Activated CD8-positive, alpha-beta T cell treated with anti-CD3 and anti-CD28 coated beads for 36 hours (primary cell): ENCODE measurements around the gene FGF3. TPM values are rescaled to one million over a fixed set of nuclear protein-coding genes. Genes with fewer than 3 reads are reported as not detected.

ENCODE experiments used
- ATAC-seq: fragments of 200-7000 bp; cut with Tn5 transposase; one replicate; pipeline ENCODE4 v1.10.0; 2021; ENCODE audit warnings: mild to moderate bottlenecking, moderate library complexity
- CTCF ChIA-PET: fragments of 350-600 bp; sonication (Branson Sonifier 250); formaldehyde crosslinking; loops from one replicate; lab custom pipeline; 2021; ENCODE audit warnings: antibody characterized with exemption; lab: Charles Lee
- POLR2A ChIA-PET: fragments of 350-600 bp; sonication (Branson Sonifier 250); formaldehyde crosslinking; loops from one replicate; lab custom pipeline; 2021; ENCODE audit warnings: antibody characterized with exemption; lab: Charles Lee
- DNase-seq: peaks from one replicate; pipeline ENCODE4 v3.0.0-alpha.2; 2020
- H3K27ac Mint-ChIP-seq: one replicate; pipeline ENCODE4 v1.8.0; 2021; ENCODE audit warnings: mild to moderate bottlenecking, mixed read lengths
- H3K27me3 Mint-ChIP-seq: one replicate; pipeline ENCODE4 v1.8.0; 2021; ENCODE audit warnings: mixed read lengths
- H3K36me3 Mint-ChIP-seq: one replicate; pipeline ENCODE4 v1.8.0; 2021; ENCODE audit warnings: low read depth, mixed read lengths
- H3K4me1 Mint-ChIP-seq: one replicate; pipeline ENCODE4 v1.8.0; 2021; ENCODE audit warnings: low read depth, mixed read lengths
- H3K4me3 Mint-ChIP-seq: one replicate; pipeline ENCODE4 v1.8.0; 2021; ENCODE audit warnings: mild to moderate bottlenecking, moderate library complexity, mixed read lengths
- H3K9me3 Mint-ChIP-seq: one replicate; pipeline ENCODE4 v1.8.0; 2021; ENCODE audit warnings: mixed read lengths
- intact Hi-C: fragments of 100-400 bp; cut with micrococcal nuclease; formaldehyde crosslinking; loops from one replicate; pipeline ENCODE4 v1.10.0; 2022
- total RNA-seq, 2 experiments: library from RNA; stranded (reverse); gene quantifications; one replicate each; pipeline ENCODE4 v1.2.3, GENCODE V29; 2021
- TF ChIP-seq, protein P1 (sequence below): fragments of 200-600 bp; IDR thresholded peaks from one replicate; pipeline ENCODE4 v1.8.0; 2022; ENCODE audit warnings: antibody characterized with exemption, mild to moderate bottlenecking

Gene FGF3
- total RNA-seq, 2 experiments from 2014 or later = not detected

DNA sequence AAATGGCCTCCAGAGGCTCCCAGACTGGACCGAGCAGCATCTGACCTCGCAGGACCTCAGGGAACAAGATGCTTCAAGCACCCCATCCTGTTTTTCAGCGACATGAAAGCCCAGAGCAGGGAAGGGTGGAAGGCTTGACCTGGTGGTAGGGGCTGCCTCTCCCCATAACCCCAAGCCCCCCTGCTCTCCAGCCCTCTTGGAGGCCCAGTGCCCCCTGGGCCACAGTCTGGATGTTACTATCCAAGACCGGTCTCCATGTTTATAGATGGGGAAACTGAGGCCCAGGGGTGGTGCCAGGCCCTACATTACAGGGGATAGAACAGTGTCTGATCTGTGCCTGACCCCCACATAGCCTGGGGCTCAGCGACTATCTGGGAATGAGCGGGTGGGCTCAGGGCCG is 7.0 kb downstream of the FGF3 start:
- DNase-seq (no peak), ATAC-seq (no peak)
- TF ChIP-seq, protein P1, sequence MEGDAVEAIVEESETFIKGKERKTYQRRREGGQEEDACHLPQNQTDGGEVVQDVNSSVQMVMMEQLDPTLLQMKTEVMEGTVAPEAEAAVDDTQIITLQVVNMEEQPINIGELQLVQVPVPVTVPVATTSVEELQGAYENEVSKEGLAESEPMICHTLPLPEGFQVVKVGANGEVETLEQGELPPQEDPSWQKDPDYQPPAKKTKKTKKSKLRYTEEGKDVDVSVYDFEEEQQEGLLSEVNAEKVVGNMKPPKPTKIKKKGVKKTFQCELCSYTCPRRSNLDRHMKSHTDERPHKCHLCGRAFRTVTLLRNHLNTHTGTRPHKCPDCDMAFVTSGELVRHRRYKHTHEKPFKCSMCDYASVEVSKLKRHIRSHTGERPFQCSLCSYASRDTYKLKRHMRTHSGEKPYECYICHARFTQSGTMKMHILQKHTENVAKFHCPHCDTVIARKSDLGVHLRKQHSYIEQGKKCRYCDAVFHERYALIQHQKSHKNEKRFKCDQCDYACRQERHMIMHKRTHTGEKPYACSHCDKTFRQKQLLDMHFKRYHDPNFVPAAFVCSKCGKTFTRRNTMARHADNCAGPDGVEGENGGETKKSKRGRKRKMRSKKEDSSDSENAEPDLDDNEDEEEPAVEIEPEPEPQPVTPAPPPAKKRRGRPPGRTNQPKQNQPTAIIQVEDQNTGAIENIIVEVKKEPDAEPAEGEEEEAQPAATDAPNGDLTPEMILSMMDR = no peak
- H3K27me3 Mint-ChIP-seq = peaks cover 25% of the 10 kb centered on the region
- CTCF ChIA-PET = no interaction called here
- H3K36me3 Mint-ChIP-seq = no peaks in the 10 kb centered on the region
- intact Hi-C loops = loop anchor here (10.0 kb wide), 1 partner anchor 107 kb away; the partner anchor contains the start of gene FGF19
- H3K27ac Mint-ChIP-seq = no peak overlapping the region
- POLR2A ChIA-PET = no interaction called here
- no peak overlapping the region for H3K4me3 Mint-ChIP-seq
- no peaks in the 10 kb centered on the region for H3K9me3 Mint-ChIP-seq
- no peaks in the 10 kb centered on the region for H3K4me1 Mint-ChIP-seq

DNA sequence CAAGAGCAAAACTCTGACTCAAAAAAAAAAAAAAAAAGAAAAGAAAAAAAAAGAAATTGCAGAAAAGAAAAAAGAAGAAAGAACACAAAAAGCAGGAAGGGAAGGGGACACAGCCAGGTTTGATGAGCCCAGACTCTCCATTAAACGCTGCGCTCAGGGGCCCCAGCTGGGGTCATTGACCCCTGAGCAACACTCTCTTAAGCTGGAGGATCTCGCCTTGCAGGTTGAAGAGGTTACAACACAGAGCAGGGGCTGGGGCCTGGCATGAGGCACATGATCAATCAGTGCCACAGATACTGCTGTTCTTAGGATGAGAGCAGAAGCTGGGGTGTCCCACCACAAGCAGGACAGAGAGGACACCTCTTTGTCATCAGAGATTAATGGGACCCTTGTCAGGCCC is 7.8 kb downstream of the FGF3 start:
- Mint-ChIP-seq H3K9me3 (no peaks in the 10 kb centered on the region), H3K36me3 (no peaks in the 10 kb centered on the region), H3K4me3 (no peak overlapping the region), H3K27me3 (peaks cover 23% of the 10 kb centered on the region), H3K4me1 (no peaks in the 10 kb centered on the region), H3K27ac (no peak overlapping the region)
- intact Hi-C loops = loop anchor here (10.0 kb wide), 1 partner anchor 107 kb away; the partner anchor contains the start of gene FGF19
- TF ChIP-seq, protein P1 = no peak
- POLR2A ChIA-PET = no interaction called here
- DNase-seq (no peak), ATAC-seq (no peak)
- CTCF ChIA-PET = no interaction called here

DNA sequence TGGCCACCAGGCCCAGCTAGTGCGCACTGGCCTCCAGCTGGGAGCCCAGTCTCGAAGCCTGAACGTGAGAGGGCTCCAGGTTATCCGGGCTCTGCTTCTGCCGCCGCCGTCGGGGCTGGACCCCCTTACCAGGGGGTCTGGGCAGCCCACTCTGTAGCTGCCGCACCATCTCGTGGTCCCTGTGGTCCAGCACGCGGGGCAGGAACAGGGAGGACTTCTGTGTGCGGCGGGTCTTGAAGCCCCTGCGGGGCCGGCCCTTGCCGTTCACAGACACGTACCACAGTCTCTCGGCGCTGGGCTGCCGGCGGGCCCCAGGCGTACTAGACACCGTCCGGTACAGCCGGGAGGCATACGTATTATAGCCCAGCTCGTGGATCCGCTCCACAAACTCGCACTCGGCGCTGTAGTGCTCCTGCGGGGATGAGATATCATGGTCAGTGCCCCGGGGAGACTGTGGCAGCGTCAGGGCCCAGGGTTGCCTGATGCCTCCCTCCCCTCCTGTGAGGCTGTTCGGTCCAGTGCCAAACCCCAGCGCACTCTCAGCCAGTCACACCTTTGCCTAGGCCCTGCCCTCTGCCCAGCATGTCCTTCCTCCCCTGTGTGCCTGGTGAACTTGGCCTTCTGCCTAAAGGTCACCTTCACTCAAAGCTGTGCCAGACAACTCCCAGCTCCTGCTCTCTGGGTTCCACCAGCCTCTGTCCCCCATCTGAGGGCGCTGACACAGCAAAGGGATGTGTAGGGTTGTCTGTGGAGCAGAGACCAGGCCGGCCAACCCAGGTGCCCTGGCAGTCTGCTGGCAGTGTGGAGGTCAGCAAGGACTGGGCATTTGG is 8.7 kb downstream of the FGF3 start:
- POLR2A ChIA-PET = no interaction called here
- H3K9me3 Mint-ChIP-seq = no peaks in the 10 kb centered on the region

DNA sequence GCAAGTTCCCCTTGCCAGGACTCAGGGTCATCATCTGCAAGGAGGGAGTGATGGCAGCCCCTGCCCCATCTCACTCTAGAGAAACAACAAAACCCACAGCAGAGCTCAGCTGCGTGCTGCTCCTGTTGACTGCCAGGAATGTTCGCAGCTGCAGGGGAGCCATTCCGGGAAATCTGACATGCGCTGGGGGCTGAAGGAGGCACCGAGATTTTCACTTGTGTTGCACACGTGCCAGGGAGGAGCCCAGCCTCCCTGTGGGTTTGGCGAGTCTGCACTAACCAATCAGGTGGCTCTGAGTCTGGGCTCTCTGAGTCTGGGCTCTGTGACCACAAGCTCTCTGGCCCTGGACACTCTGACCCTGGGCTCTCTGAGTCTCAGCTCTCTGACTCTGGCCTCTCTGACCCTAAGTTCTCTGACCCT is 10.5 kb downstream of the FGF3 start:
- intact Hi-C loops = no loop called here
- CTCF ChIA-PET = no interaction called here

More for the DNA sequence above, 8.7 kb downstream of the FGF3 start:
- Mint-ChIP-seq H3K27me3 (peaks cover 18% of the 10 kb centered on the region), H3K36me3 (no peaks in the 10 kb centered on the region), H3K27ac (no peak overlapping the region), H3K4me1 (no peaks in the 10 kb centered on the region), H3K4me3 (no peak overlapping the region)
- intact Hi-C loops = loop anchor here (10.0 kb wide), 1 partner anchor 106 kb away; the partner anchor contains the start of gene FGF19
- CTCF ChIA-PET = no interaction called here
- ATAC-seq (no peak), DNase-seq (no peak)
- TF ChIP-seq, protein P1 = no peak

More for the DNA sequence above, 10.5 kb downstream of the FGF3 start:
- Mint-ChIP-seq H3K4me1 (no peaks in the 10 kb centered on the region), H3K27ac (no peak overlapping the region), H3K27me3 (peaks cover 11% of the 10 kb centered on the region), H3K9me3 (no peaks in the 10 kb centered on the region), H3K4me3 (no peak overlapping the region), H3K36me3 (no peaks in the 10 kb centered on the region)
- ATAC-seq = no peak
- POLR2A ChIA-PET = interaction anchor here (0.6 kb wide), 1 partner anchor 182 kb away, joined by 3 read pairs; no protein-coding TSS in a partner anchor
- DNase-seq = no peak
- TF ChIP-seq, protein P1 = no peak
